ENCODE measurements around the gene CHRNA4. TPM values are rescaled to one million over a fixed set of nuclear protein-coding genes. Genes with fewer than 3 reads are reported as not detected.

CHRNA4 gene
- total and polyA plus RNA-seq, 4 donors, result not detected

DNA sequence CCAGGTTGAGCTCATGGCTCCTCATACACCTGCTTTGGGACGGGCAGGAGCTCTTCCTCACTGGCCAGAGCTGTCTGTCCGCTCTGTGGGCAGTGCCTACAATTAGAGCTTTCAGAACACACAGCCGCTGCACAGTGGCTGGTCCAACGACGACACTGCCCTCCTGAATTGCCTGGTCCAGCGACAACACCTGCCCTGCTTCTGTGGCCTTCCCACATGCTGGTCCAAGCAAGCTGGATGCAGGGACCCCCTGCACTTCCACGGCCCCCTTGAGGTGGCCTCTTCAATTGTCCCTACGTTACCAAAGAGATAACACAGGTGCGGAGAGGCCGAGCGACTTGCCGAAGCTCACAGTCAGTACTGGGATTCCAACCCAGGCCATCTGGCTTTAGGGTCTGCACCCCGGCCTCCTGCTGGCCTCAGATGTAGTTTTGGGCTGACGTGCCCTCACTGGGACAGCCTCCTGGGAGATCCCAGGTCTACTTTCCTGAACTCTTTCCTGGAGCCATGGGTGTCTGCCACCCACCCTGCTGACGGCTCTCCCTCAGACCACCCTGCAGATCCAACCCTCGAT lies 1.4 kb upstream of the CHRNA4 start:
- Histone ChIP-seq H3K9me3 (ENCODE audit: control insufficient read depth, low read length) (no peaks in the 10 kb centered on the region), H3K27ac (ENCODE audit: low read depth in 1 of 2, low read length in 2 of 2) (no peak overlapping the region), H3K4me1 (ENCODE audit: control insufficient read depth in 1 of 2, insufficient read depth in 2 of 2, low read length in 2 of 2) (no peaks in the 10 kb centered on the region), H3K36me3 (ENCODE audit: control insufficient read depth in 1 of 2, insufficient read depth in 2 of 2, low read length in 1 of 2) (no peaks in the 10 kb centered on the region), H3K4me3 (ENCODE audit: low read length in 2 of 2) (no peak overlapping the region), H3K27me3 (ENCODE audit: control insufficient read depth in 1 of 2, insufficient read depth in 2 of 2, low read length in 1 of 2) (no peaks in the 10 kb centered on the region)
- DNase-seq, result no peak
- no peak for ATAC-seq (ENCODE audit: low FRiP score)
- 59 to 61% methylated on average over 16 of the region's 16 CpGs for WGBS, 2 donors
- intact Hi-C loops (cut with DNase I), result no loop called here

DNA sequence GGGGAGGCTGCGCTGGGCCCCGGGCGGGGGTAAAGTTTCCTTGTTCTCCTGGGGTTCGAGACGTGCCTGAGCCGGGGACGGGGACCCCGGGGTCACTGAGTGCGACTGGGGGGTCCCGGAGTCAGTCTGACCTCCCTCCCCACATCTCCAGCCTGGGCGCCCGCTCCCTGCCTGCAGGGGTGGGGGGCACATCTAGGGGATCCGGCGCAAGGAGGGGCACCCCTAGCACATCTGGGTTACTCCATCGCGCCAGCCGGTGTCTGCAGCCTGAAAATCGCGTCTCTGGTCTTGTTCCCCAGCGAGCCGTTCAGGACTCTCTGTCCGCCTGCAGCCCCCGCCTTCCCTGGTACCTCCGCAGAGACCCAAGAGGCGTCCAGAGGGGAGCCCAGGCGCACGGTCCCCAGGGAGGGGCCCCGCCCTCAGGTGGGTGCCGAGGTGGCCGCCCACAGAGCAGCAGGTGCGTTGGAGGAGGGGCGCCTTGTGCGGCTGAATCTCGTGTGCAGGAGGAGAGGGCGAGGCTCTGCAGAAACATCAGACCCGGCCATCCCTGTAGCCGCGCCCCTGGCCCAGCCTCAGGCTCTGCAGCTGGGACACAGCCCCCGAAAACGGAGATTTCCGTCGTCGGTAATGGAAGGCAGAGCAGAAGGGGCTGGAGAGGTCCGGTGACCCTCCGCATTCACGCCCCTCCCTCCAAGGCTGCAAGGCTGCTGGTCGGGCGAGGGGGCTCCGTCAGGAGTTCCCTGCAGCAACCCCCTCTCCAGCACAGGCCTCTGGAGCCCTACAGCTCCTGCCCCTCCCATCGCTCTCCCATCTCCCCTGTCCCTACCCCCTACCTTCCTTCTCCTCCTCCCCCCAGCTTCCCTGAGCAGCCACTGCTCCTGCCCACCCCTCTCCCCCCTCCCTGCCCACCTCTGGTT lies 628 bp upstream of the CHRNA4 start:
- no peaks in the 10 kb centered on the region for H3K36me3 ChIP-seq (ENCODE audit: control insufficient read depth in 1 of 2, insufficient read depth in 2 of 2, low read length in 1 of 2)
- H3K27ac ChIP-seq (ENCODE audit: low read depth in 1 of 2, low read length in 2 of 2), result no peak overlapping the region
- DNase-seq, result no peak
- no peak for ATAC-seq (ENCODE audit: low FRiP score)
- H3K4me1 ChIP-seq (ENCODE audit: control insufficient read depth in 1 of 2, insufficient read depth in 2 of 2, low read length in 2 of 2), result no peaks in the 10 kb centered on the region
- intact Hi-C loops (cut with DNase I), result no loop called here
- H3K4me3 ChIP-seq (ENCODE audit: low read length in 2 of 2), result no peak overlapping the region
- WGBS, 2 donors, result 6% methylated on average over 47 to 50 of the region's 50 CpGs
- H3K27me3 ChIP-seq (ENCODE audit: control insufficient read depth in 1 of 2, insufficient read depth in 2 of 2, low read length in 1 of 2), result no peaks in the 10 kb centered on the region
- no peaks in the 10 kb centered on the region for H3K9me3 ChIP-seq (ENCODE audit: control insufficient read depth, low read length)

DNA sequence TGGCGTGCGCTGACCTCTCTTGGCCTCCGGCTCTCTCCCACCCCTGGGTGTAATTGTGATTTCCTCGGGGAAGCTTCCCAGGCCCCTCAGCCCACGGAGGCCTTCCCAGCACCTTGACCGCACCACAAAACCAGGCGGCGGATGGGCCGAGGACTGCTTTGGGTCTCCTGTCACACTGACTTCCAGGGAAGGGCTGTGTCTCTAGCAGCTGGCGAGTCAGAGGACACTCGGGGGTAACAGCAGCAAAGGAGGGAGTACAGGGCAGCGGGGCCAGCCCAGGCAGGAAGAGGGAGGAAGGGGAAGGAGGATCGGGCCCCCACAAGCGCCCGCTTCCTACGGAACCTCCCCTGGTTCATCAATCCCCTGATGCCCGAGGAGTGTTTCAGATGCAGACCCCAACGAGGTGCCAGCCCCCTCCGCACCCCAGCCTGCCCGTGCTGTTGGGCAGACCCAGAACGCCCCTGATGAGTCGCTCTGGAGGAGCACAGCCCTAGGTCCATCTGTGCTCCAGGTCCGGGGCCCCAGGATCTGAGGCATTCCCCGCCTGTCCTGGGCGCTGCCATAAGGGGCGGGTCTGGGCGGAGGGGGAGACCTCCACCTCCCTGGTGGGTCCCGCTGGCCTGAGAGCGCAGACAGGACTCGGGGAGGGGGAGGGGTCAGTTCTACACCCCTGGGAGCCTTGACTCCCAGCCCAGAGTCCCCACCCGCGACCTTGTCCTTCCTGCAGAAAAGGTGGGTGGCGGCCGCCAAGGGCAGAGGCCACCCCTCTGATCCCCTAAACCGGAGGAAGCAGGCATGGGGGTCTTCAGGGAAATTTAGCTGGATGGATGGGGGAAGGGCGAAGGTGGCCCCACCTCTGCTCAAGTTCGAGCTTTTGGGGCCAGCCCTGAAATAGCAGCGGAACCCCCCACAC lies 956 bp downstream of the CHRNA4 start:
- Histone ChIP-seq H3K4me1 (ENCODE audit: control insufficient read depth in 1 of 2, insufficient read depth in 2 of 2, low read length in 2 of 2) (no peaks in the 10 kb centered on the region), H3K27me3 (ENCODE audit: control insufficient read depth in 1 of 2, insufficient read depth in 2 of 2, low read length in 1 of 2) (no peaks in the 10 kb centered on the region), H3K27ac (ENCODE audit: low read depth in 1 of 2, low read length in 2 of 2) (no peak overlapping the region), H3K4me3 (ENCODE audit: low read length in 2 of 2) (no peak overlapping the region), H3K36me3 (ENCODE audit: control insufficient read depth in 1 of 2, insufficient read depth in 2 of 2, low read length in 1 of 2) (no peaks in the 10 kb centered on the region), H3K9me3 (ENCODE audit: control insufficient read depth, low read length) (no peaks in the 10 kb centered on the region)
- intact Hi-C loops (cut with DNase I), result no loop called here
- no peak for ATAC-seq (ENCODE audit: low FRiP score)
- 21 to 22% methylated on average over 28 to 38 of the region's 38 CpGs for WGBS, 2 donors
- no peak for DNase-seq

DNA sequence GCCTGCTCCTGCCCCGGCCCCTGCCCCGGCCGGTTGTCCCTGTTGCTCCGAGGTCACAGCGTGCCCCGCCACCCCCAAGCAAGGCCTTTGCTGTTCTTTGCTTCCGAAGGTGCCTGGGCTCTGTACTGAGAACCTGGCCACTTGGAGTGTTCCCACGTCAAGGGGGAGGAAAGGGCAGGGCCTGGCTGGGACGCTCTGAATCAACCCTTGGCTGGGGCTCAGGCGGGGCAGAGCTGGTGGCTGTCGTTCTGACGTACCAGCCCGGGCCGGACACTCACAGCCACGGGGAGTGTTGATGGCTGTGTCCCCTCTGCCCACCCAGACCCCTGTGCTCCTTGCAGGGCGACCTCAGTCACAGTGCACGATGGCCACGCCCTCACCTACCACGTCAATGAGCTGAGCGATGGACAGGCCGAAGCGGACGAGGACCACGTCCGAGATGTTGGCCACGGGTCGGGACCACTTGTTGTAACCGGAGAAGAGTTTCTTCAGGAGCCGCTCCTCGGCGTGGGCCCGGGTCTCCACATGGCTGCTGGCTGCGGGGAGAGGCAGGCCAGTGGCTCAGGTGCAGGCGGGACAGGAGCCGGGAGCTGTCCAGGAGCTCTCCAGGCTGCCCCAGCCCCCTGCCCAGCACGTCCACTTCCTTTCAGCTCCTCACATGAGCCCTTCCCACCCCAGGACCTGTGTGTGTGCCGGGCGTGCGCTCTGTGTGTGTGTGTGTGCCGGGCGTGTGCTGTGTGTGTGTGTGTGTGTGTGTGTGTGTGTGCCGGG lies 1.8 kb downstream of the CHRNA4 start:
- Histone ChIP-seq H3K36me3 (ENCODE audit: control insufficient read depth in 1 of 2, insufficient read depth in 2 of 2, low read length in 1 of 2) (no peaks in the 10 kb centered on the region), H3K4me3 (ENCODE audit: low read length in 2 of 2) (no peak overlapping the region), H3K27me3 (ENCODE audit: control insufficient read depth in 1 of 2, insufficient read depth in 2 of 2, low read length in 1 of 2) (no peaks in the 10 kb centered on the region), H3K4me1 (ENCODE audit: control insufficient read depth in 1 of 2, insufficient read depth in 2 of 2, low read length in 2 of 2) (no peaks in the 10 kb centered on the region), H3K27ac (ENCODE audit: low read depth in 1 of 2, low read length in 2 of 2) (no peak overlapping the region), H3K9me3 (ENCODE audit: control insufficient read depth, low read length) (no peaks in the 10 kb centered on the region)
- intact Hi-C loops (cut with DNase I), result no loop called here
- WGBS, 2 donors, result 76 to 77% methylated on average over 42 of the region's 42 CpGs
- DNase-seq (no peak), ATAC-seq (ENCODE audit: low FRiP score) (no peak)

DNA sequence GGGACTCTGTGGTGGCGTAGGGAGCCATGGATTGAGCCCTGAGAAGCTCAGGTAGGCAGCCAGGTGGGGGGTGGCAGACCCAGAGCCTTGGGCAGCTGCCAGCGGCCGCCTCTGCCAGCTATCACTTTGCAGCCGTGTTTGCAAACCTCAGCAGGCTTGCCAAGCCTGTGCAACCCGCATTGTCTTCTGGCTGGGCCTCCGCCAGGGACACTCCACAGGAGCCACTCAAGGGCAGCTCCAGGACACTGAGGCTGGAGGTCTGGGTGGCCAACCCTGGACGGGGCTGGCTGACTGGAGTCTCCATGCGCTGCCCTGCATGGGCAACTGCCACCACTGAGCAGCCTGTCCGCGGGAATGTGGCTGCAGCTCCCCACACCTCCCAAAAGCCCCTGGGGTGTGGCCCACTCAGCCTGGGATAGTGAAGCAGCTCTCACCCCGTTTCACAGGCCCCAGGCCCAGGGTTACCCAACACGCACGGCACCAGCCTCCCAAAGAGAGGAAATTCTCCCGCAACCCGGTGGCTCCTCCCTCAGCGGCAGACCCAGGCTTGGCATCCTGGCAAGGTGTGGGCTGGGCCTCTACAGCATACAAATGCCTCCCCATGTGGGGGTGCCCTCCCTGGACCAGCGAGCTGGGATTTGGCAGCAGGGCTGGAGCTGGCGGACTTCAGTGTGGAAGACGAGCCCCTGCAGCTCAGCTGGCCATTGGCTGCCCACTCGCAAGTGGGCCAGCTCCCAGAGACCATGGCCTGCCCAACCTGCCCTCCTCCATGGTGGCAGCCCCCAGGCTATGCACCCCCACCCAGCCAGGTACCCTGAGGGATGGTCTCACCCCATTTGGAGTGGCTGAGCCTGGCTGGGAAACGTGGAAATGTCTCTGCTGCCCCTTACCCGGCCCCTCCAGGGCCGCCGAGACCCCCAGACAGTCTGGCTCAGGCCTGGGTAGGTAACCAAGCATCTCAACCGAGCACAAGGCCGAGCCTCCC lies 2.9 kb downstream of the CHRNA4 start:
- ATAC-seq (ENCODE audit: low FRiP score) (no peak), DNase-seq (no peak)
- H3K9me3 ChIP-seq (ENCODE audit: control insufficient read depth, low read length), result no peaks in the 10 kb centered on the region
- H3K27me3 ChIP-seq (ENCODE audit: control insufficient read depth in 1 of 2, insufficient read depth in 2 of 2, low read length in 1 of 2), result no peaks in the 10 kb centered on the region
- H3K4me1 ChIP-seq (ENCODE audit: control insufficient read depth in 1 of 2, insufficient read depth in 2 of 2, low read length in 2 of 2), result no peaks in the 10 kb centered on the region
- H3K27ac ChIP-seq (ENCODE audit: low read depth in 1 of 2, low read length in 2 of 2), result no peak overlapping the region
- H3K4me3 ChIP-seq (ENCODE audit: low read length in 2 of 2), result no peak overlapping the region
- intact Hi-C loops (cut with DNase I), result no loop called here
- H3K36me3 ChIP-seq (ENCODE audit: control insufficient read depth in 1 of 2, insufficient read depth in 2 of 2, low read length in 1 of 2), result no peaks in the 10 kb centered on the region
- 72 to 73% methylated on average over 26 of the region's 26 CpGs for WGBS, 2 donors

DNA sequence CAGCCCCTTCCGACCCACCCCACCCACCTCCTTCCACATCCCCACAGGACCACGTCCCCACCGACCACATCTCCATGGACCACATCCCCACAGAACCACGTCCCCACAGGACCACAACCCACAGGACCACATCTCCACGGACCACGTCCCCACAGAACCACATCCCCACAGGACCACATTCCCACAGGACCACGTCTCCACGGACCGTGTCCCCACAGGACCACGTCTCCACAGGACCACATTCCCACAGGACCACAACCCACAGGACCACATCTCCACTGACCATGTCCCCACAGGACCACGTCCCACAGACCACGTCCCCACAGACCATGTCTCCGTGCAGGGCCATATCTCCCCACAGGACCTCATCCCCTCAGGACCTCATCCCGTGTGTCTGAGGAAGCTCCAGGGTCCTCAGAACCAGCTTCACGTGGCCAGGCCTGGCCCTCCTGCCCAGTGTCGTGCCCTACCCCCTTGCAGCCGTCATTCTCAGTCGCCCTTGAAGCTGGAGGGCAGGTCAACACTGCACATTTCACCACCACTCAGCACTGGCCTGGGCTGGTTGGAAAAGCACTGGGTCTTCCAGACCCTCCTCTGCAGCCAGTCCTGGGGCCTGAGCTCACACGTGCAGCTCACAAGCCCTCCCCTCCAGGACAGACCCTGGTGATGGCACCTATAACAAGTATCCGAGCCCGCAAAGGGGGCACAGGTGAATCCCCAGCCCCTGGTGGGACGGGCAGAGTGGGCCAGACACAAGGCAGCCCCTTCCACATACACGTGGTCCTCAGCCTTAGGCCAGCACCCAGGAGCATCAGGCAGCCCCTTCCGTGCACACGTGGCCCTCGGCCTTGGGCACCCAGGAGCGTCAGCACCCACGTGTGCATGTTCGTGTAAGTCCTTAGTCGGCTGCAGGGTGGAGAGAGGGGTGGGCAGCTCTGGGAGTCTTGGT lies 3.9 kb downstream of the CHRNA4 start:
- Histone ChIP-seq H3K9me3 (ENCODE audit: control insufficient read depth, low read length) (no peaks in the 10 kb centered on the region), H3K4me3 (ENCODE audit: low read length in 2 of 2) (no peak overlapping the region), H3K4me1 (ENCODE audit: control insufficient read depth in 1 of 2, insufficient read depth in 2 of 2, low read length in 2 of 2) (no peaks in the 10 kb centered on the region), H3K36me3 (ENCODE audit: control insufficient read depth in 1 of 2, insufficient read depth in 2 of 2, low read length in 1 of 2) (no peaks in the 10 kb centered on the region), H3K27me3 (ENCODE audit: control insufficient read depth in 1 of 2, insufficient read depth in 2 of 2, low read length in 1 of 2) (no peaks in the 10 kb centered on the region), H3K27ac (ENCODE audit: low read depth in 1 of 2, low read length in 2 of 2) (no peak overlapping the region)
- ATAC-seq (ENCODE audit: low FRiP score) (no peak), DNase-seq (no peak)
- intact Hi-C loops (cut with DNase I), result no loop called here
- WGBS, 2 donors, result 77 to 78% methylated on average over 28 to 30 of the region's 30 CpGs

DNA sequence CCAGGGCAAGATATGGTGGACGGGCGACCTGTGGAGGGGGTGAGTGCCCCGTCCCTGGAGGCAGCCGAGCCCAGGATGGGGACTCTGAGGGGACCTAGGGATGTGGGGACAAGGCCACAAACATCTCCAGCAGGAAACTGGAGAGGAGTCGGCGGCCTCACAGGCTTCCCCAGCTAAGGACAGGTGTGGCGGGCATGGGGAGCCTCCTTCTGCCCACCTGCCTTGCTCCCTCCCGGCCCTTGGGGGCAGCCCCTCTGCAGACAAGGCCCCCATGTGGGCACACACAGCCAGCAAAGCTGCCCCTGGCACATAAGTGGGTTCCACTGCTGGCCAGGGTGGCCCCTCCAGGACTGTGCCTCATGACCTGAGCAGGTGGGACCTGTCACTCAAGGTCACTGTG lies 4.6 kb downstream of the CHRNA4 start:
- no peaks in the 10 kb centered on the region for H3K9me3 ChIP-seq (ENCODE audit: control insufficient read depth, low read length)
- H3K4me3 ChIP-seq (ENCODE audit: low read length in 2 of 2), result no peak overlapping the region
- intact Hi-C loops (cut with DNase I), result no loop called here
- DNase-seq, result no peak
- ATAC-seq (ENCODE audit: low FRiP score), result no peak
- H3K36me3 ChIP-seq (ENCODE audit: control insufficient read depth in 1 of 2, insufficient read depth in 2 of 2, low read length in 1 of 2), result no peaks in the 10 kb centered on the region
- no peak overlapping the region for H3K27ac ChIP-seq (ENCODE audit: low read depth in 1 of 2, low read length in 2 of 2)
- WGBS, 2 donors, result 87 to 89% methylated on average over 8 of the region's 8 CpGs
- no peaks in the 10 kb centered on the region for H3K27me3 ChIP-seq (ENCODE audit: control insufficient read depth in 1 of 2, insufficient read depth in 2 of 2, low read length in 1 of 2)
- no peaks in the 10 kb centered on the region for H3K4me1 ChIP-seq (ENCODE audit: control insufficient read depth in 1 of 2, insufficient read depth in 2 of 2, low read length in 2 of 2)
